Measurements from ENCODE around the gene SAT2. TPM values are rescaled to one million over a fixed set of nuclear protein-coding genes. Genes with fewer than 3 reads are reported as not detected.

Gene SAT2
- total and polyA plus RNA-seq, 2 of the 13 experiments (the other 11 are each of a cell fraction or from before 2014, with no cell fraction given) = 37.6 to 93.7 TPM

- TF ChIP-seq ARNTL (CRISPR knock-in tag; IDR thresholded peaks at IDR 0.05) (peak; percentile 82), PATZ1 (CRISPR knock-in tag; IDR thresholded peaks at IDR 0.05) (peak; percentile 69), TGIF2 (CRISPR knock-in tag; IDR thresholded peaks at IDR 0.05) (peak; percentile 94), RXRA (CRISPR knock-in tag; IDR thresholded peaks at IDR 0.05) (peak; percentile 53; the same call in 1 of the 2 replicates), RAD21 (CRISPR knock-in tag; IDR thresholded peaks at IDR 0.05) (peak; percentile 53), ZNF253 (CRISPR knock-in tag; IDR thresholded peaks at IDR 0.05; ENCODE audit: borderline replicate concordance) (peak; percentile 73; the same call in 1 of the 2 replicates), ZBTB14 (CRISPR knock-in tag; IDR thresholded peaks at IDR 0.05) (no peak), ZNF136 (CRISPR knock-in tag; IDR thresholded peaks at IDR 0.05; ENCODE audit: low read depth) (peak; percentile 38; the same call in 1 of the 2 replicates), ZNF772 (CRISPR knock-in tag; IDR thresholded peaks at IDR 0.05) (no peak)
- TF ChIP-seq, protein P1, sequence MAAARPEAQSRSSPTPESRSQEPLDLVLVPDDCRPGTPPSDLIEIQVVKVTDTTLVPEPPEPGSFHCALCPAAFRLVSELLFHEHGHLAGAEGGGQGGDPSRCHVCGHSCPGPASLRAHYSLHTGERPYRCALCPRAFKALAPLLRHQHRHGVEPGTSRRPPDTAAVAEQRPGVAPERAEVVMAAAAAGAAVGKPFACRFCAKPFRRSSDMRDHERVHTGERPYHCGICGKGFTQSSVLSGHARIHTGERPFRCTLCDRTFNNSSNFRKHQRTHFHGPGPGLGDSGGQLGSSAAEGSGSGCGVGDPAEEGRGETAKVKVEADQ (CRISPR knock-in tag; IDR thresholded peaks at IDR 0.05; ENCODE audit: borderline replicate concordance) = 0 out of 2 replicates have a peak, but pooled peaks have one; percentile 30
- TF ChIP-seq, protein P2, sequence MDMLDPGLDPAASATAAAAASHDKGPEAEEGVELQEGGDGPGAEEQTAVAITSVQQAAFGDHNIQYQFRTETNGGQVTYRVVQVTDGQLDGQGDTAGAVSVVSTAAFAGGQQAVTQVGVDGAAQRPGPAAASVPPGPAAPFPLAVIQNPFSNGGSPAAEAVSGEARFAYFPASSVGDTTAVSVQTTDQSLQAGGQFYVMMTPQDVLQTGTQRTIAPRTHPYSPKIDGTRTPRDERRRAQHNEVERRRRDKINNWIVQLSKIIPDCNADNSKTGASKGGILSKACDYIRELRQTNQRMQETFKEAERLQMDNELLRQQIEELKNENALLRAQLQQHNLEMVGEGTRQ (IDR thresholded peaks at IDR 0.05; ENCODE audit: low read depth, low read length) = peak; percentile 32; the same call in 1 of the 2 replicates
- TF ChIP-seq, protein P2 (CRISPR knock-in tag; IDR thresholded peaks at IDR 0.05; ENCODE audit: borderline replicate concordance) = peak; percentile 50; the same call in 1 of the 2 replicates
- TF ChIP-seq, protein P3, sequence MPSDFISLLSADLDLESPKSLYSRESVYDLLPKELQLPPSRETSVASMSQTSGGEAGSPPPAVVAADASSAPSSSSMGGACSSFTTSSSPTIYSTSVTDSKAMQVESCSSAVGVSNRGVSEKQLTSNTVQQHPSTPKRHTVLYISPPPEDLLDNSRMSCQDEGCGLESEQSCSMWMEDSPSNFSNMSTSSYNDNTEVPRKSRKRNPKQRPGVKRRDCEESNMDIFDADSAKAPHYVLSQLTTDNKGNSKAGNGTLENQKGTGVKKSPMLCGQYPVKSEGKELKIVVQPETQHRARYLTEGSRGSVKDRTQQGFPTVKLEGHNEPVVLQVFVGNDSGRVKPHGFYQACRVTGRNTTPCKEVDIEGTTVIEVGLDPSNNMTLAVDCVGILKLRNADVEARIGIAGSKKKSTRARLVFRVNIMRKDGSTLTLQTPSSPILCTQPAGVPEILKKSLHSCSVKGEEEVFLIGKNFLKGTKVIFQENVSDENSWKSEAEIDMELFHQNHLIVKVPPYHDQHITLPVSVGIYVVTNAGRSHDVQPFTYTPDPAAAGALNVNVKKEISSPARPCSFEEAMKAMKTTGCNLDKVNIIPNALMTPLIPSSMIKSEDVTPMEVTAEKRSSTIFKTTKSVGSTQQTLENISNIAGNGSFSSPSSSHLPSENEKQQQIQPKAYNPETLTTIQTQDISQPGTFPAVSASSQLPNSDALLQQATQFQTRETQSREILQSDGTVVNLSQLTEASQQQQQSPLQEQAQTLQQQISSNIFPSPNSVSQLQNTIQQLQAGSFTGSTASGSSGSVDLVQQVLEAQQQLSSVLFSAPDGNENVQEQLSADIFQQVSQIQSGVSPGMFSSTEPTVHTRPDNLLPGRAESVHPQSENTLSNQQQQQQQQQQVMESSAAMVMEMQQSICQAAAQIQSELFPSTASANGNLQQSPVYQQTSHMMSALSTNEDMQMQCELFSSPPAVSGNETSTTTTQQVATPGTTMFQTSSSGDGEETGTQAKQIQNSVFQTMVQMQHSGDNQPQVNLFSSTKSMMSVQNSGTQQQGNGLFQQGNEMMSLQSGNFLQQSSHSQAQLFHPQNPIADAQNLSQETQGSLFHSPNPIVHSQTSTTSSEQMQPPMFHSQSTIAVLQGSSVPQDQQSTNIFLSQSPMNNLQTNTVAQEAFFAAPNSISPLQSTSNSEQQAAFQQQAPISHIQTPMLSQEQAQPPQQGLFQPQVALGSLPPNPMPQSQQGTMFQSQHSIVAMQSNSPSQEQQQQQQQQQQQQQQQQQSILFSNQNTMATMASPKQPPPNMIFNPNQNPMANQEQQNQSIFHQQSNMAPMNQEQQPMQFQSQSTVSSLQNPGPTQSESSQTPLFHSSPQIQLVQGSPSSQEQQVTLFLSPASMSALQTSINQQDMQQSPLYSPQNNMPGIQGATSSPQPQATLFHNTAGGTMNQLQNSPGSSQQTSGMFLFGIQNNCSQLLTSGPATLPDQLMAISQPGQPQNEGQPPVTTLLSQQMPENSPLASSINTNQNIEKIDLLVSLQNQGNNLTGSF (CRISPR knock-in tag; IDR thresholded peaks at IDR 0.05) = 0 out of 2 replicates have a peak, but pooled peaks have one; percentile 42
Measured at GRCh38 chr17:7579001-7579833, 48.4 kb downstream of the SAT2 start, which contains the start of gene CD68 (continued).

Measured in HepG2 (cell line).